IMR-90 (cell line): Measurements from ENCODE around the gene USP32. TPM values are rescaled to one million over a fixed set of nuclear protein-coding genes. Genes with fewer than 3 reads are reported as not detected.

ENCODE experiments used
- ATAC-seq: fragments of 200-7000 bp; cut with Tn5 transposase; 2 replicates; pipeline ENCODE4 v1.9.1; 2020; ENCODE audit warnings: low read depth, mild to moderate bottlenecking, moderate library complexity
- BruUV-seq: library from RNA; stranded (reverse); fragments of 400-500 nt; replicated peaks from 2 replicates; lab custom pipeline; 2021; lab: Mats Ljungman, UMichigan
- CTCF ChIA-PET: fragments of 300-600 bp; formaldehyde crosslinking; extraction: SDS; loops from one replicate; lab custom pipeline; 2021; ENCODE audit warnings: antibody characterized with exemption; lab: Yijun Ruan, JAX
- POLR2A ChIA-PET: fragments of 300-600 bp; sonication (Branson Sonifier 250); formaldehyde crosslinking; loops from one replicate; lab custom pipeline; 2022; ENCODE audit warnings: antibody characterized with exemption; ENCODE audit not compliant: unreplicated experiment; lab: Charles Lee
- DNase-seq: peaks from one replicate; pipeline ENCODE4 v3.0.0; 2013
- H2AFZ ChIP-seq: replicated peaks from 2 replicates; pipeline ENCODE3; 2013; ENCODE audit warnings: low read length, mild to moderate bottlenecking; ENCODE audit not compliant: poor library complexity
- H2AK5ac ChIP-seq: 2 replicates; pipeline ENCODE4 v1.6.1; 2013; ENCODE audit warnings: low read depth, low read length, inconsistent platforms
- H2AK9ac ChIP-seq: replicated peaks from 2 replicates; pipeline ENCODE3; 2013; ENCODE audit warnings: mild to moderate bottlenecking, low read depth, low read length, moderate library complexity; ENCODE audit not compliant: poor library complexity
- H2BK120ac ChIP-seq: 2 replicates; pipeline ENCODE4 v1.6.1; 2013; ENCODE audit warnings: low read depth, low read length, inconsistent platforms
- H2BK15ac ChIP-seq: 3 replicates; pipeline ENCODE4 v1.6.1; 2013; ENCODE audit warnings: low read depth, low read length, inconsistent platforms
- H2BK20ac ChIP-seq: 2 replicates; pipeline ENCODE4 v1.6.1; 2013; ENCODE audit warnings: low read depth, mild to moderate bottlenecking, inconsistent platforms, low read length, moderate library complexity
- H2BK5ac ChIP-seq: 2 replicates; pipeline ENCODE4 v1.6.1; 2013; ENCODE audit warnings: mild to moderate bottlenecking, low read depth, low read length, inconsistent platforms; ENCODE audit not compliant: poor library complexity, severe bottlenecking
- H3K14ac ChIP-seq: replicated peaks from 2 replicates; pipeline ENCODE4 v1.6.1; 2013; ENCODE audit warnings: low read depth, low read length, inconsistent platforms
- H3K18ac ChIP-seq: 2 replicates; pipeline ENCODE4 v1.6.1; 2013; ENCODE audit warnings: low read depth, low read length, control low read depth
- H3K23ac ChIP-seq: 2 replicates; pipeline ENCODE4 v1.6.1; 2013; ENCODE audit warnings: low read depth, low read length, inconsistent platforms
- H3K27ac ChIP-seq: 2 replicates; pipeline ENCODE4 v1.5.1; 2013; ENCODE audit warnings: mild to moderate bottlenecking, control low read depth, low read length; ENCODE audit not compliant: insufficient read depth
- H3K27me3 ChIP-seq: 2 replicates; pipeline ENCODE4 v1.6.1; 2013; ENCODE audit warnings: low read length; ENCODE audit not compliant: control insufficient read depth, insufficient read depth
- H3K36me3 ChIP-seq: 2 replicates; pipeline ENCODE4 v1.6.1; 2013; ENCODE audit warnings: low read length, mixed read lengths; ENCODE audit not compliant: control insufficient read depth, insufficient read depth
- H3K4ac ChIP-seq: 2 replicates; pipeline ENCODE4 v1.6.1; 2013; ENCODE audit warnings: low read depth, low read length, inconsistent platforms
- H3K4me1 ChIP-seq: 2 replicates; pipeline ENCODE4 v1.6.1; 2013; ENCODE audit warnings: low read length, mixed read lengths; ENCODE audit not compliant: control insufficient read depth, insufficient read depth
- H3K4me2 ChIP-seq: 2 replicates; pipeline ENCODE4 v1.6.1; 2013; ENCODE audit warnings: low read depth, mild to moderate bottlenecking, control low read depth, low read length, moderate library complexity
- H3K4me3 ChIP-seq: 2 replicates; pipeline ENCODE4 v1.5.1; 2013; ENCODE audit warnings: low read depth, mild to moderate bottlenecking, control low read depth, low read length, moderate library complexity; ENCODE audit not compliant: insufficient read depth
- H3K56ac ChIP-seq: 2 replicates; pipeline ENCODE4 v1.6.1; 2013; ENCODE audit warnings: low read length, inconsistent platforms; ENCODE audit not compliant: insufficient read depth; ENCODE audit errors: extremely low read depth
- H3K79me1 ChIP-seq, 2 experiments: 2 replicates each; pipeline ENCODE4 v1.6.1; 2013; ENCODE audit warnings: low read length in 2 of 2, inconsistent platforms in 1 of 2, low read depth in 1 of 2
- H3K9ac ChIP-seq: 2 replicates; pipeline ENCODE4 v1.6.1; 2013; ENCODE audit warnings: low read depth, low read length, control low read depth
- H3K9me1 ChIP-seq: 2 replicates; pipeline ENCODE4 v1.6.1; 2013; ENCODE audit warnings: low read length, inconsistent platforms; ENCODE audit not compliant: insufficient read depth
- H3K9me3 ChIP-seq: 2 replicates; pipeline ENCODE4 v1.6.1; 2013; ENCODE audit warnings: low read length; ENCODE audit not compliant: control insufficient read depth, insufficient read depth
- H4K20me1 ChIP-seq: 2 replicates; pipeline ENCODE4 v1.6.1; 2013; ENCODE audit warnings: low read length, inconsistent platforms; ENCODE audit not compliant: insufficient read depth
- H4K5ac ChIP-seq: 2 replicates; pipeline ENCODE4 v1.6.1; 2013; ENCODE audit warnings: mild to moderate bottlenecking, low read depth, low read length, control low read depth
- H4K8ac ChIP-seq, 2 experiments: 2 replicates each; pipeline ENCODE4 v1.6.1; 2013; ENCODE audit warnings: low read depth in 2 of 2, low read length in 2 of 2, control low read depth in 1 of 2, inconsistent platforms in 1 of 2
- H4K91ac ChIP-seq: 2 replicates; pipeline ENCODE4 v1.6.1; 2013; ENCODE audit warnings: low read depth, low read length, inconsistent platforms; ENCODE audit not compliant: insufficient read depth
- CHD1 ChIP-seq: IDR thresholded peaks from 2 replicates; pipeline ENCODE4 v1.6.1; 2012; ENCODE audit warnings: low read depth, low read length, improper control_type of control experiment
- CTCF ChIP-seq: conservative IDR thresholded peaks from 2 replicates; pipeline ENCODE4 v1.5.1; 2012; ENCODE audit warnings: mild to moderate bottlenecking, low read depth, low read length, improper control_type of control experiment
- MAZ ChIP-seq: IDR thresholded peaks from 2 replicates; pipeline ENCODE4 v1.6.1; 2012; ENCODE audit warnings: low read depth, mild to moderate bottlenecking, low read length, improper control_type of control experiment, moderate library complexity, borderline replicate concordance
- RAD21 ChIP-seq: IDR thresholded peaks from 2 replicates; pipeline ENCODE4 v1.6.1; 2012; ENCODE audit warnings: low read length, improper control_type of control experiment
- RFX5 ChIP-seq: IDR thresholded peaks from 2 replicates; pipeline ENCODE4 v1.8.0; 2012; ENCODE audit warnings: low read depth, mild to moderate bottlenecking, low read length, moderate library complexity
- SMC3 ChIP-seq: fragments of 150-350 bp; IDR thresholded peaks from 2 replicates; pipeline ENCODE4 v1.6.1; 2016; ENCODE audit warnings: low read depth, mild to moderate bottlenecking, antibody characterized with exemption, low read length, moderate library complexity
- WGBS, 2 experiments: methylation state at CpG; one replicate each; pipeline versions ENCODE4 v1.1.5 to v1.1.7; 2013; ENCODE audit warnings: missing lambda C conversion rate in 2 of 2; ENCODE audit not compliant: insufficient read length in 1 of 2; ENCODE audit errors: extremely low coverage in 2 of 2; 5-methylcytosine and 5-hydroxymethylcytosine counted together
- dilution Hi-C: fragments of 300-500 bp; cut with HindIII; formaldehyde crosslinking; loops from one replicate; pipeline ENCODE4 v1.14.3; 2018; ENCODE audit warnings: low sequenced_read_pairs; ENCODE audit not compliant: unreplicated experiment
- in situ Hi-C: fragments of 300-500 bp; cut with MboI; formaldehyde crosslinking; loops from 3 replicates; pipeline ENCODE4 v1.14.3; 2019; ENCODE audit warnings: low sequenced_read_pairs, inconsistent platforms, mixed read lengths
- intact Hi-C: fragments of 100-400 bp; cut with micrococcal nuclease; formaldehyde crosslinking; loops from 2 replicates; pipeline ENCODE4 v1.10.0; 2022
- polyA plus RNA-seq, 3 experiments: library from polyadenylated mRNA; depleted of rRNA; stranded (reverse); fragments of >200 nt; gene quantifications; 2 replicates each; pipeline ENCODE4 v1.2.3, GENCODE V29; 2012; ENCODE audit warnings: low replicate concordance in 1 of 3
- total RNA-seq: library from RNA; depleted of rRNA; stranded (reverse); fragments of >200 nt; gene quantifications from 2 replicates; pipeline ENCODE4 v1.2.3, GENCODE V29; 2012

USP32 gene
- total and polyA plus RNA-seq, 2 of the 4 experiments (the other 2 are of a cell fraction) = 16.8 to 46.8 TPM

GRCh38 chr17:60412701-60413100, 20.8 kb upstream of the USP32 start:
- dilution Hi-C loops = no loop called here
- no peak overlapping the region for H3K27ac ChIP-seq
- H3K4me2 ChIP-seq = no peak overlapping the region
- ATAC-seq (no peak), DNase-seq (no peak)
- H3K9ac ChIP-seq = no peak overlapping the region
- no peak overlapping the region for H3K23ac ChIP-seq
- H3K4me3 ChIP-seq = no peak overlapping the region
- intact Hi-C loops = no loop called here
- ChIA-PET POLR2A (no interaction called here), CTCF (no interaction called here)
- BruUV-seq = no TSS peak
- H3K36me3 ChIP-seq = no peaks in the 10 kb centered on the region
- no peaks in the 10 kb centered on the region for H3K9me1 ChIP-seq
- H3K4ac ChIP-seq = no peak overlapping the region
- no peak overlapping the region for H4K5ac ChIP-seq
- H3K9me3 ChIP-seq = no peaks in the 10 kb centered on the region
- H3K14ac ChIP-seq = no peak overlapping the region
- no peak for TF ChIP-seq RAD21
- no peak for TF ChIP-seq RFX5
- TF ChIP-seq CTCF = no peak
- no peak for TF ChIP-seq CHD1
- no peak for TF ChIP-seq MAZ
- TF ChIP-seq SMC3 = no peak
- H2BK120ac ChIP-seq = no peak overlapping the region
- no peak overlapping the region for H2BK5ac ChIP-seq
- peaks cover 2% of the 10 kb centered on the region for H3K27me3 ChIP-seq
- H4K91ac ChIP-seq = no peak overlapping the region
- H4K8ac ChIP-seq = no peak overlapping the region
- no peak overlapping the region for H2BK15ac ChIP-seq
- H2AK9ac ChIP-seq = no peak overlapping the region
- no peaks in the 10 kb centered on the region for H4K20me1 ChIP-seq
- WGBS, 2 experiments = no CpG with 5 or more reads among the region's 3 CpGs
- H2AK5ac ChIP-seq = no peak overlapping the region
- H2BK20ac ChIP-seq = no peak overlapping the region
- in situ Hi-C loops = loop anchor here (25.0 kb wide), 1 partner anchor 275 kb away; the partner anchor contains the start of gene CA4
- H3K4me1 ChIP-seq = no peaks in the 10 kb centered on the region
- no peaks in the 10 kb centered on the region for H3K79me1 ChIP-seq
- no peak overlapping the region for H3K56ac ChIP-seq
- no peak overlapping the region for H2AFZ ChIP-seq
- no peak overlapping the region for H3K18ac ChIP-seq
